ENCODE measurements around the gene DIPK2B. TPM values are rescaled to one million over a fixed set of nuclear protein-coding genes. Genes with fewer than 3 reads are reported as not detected.

The DIPK2B gene
- total RNA-seq, 1 experiment from 2014 or later, result not detected

DNA sequence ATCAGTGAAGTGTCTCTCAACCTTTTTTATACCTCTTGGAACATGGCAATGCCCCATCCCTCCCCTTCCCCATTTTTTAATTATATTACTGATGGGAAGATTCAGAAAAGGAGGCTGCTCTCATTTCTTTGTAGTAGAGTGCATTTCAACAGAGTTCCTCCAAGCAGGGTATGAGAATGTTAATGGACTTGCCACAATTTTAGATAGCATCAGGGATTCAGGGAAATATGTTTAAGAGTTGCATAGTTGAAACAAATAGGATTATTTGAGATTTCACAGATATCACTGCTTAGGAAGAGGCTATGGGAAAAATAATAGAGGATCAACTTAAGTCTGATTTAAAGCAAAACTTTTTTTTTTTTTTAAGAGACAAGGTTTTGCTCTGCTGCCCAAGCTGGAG, 46.2 kb downstream of the DIPK2B start:
- CTCF ChIA-PET, result interaction anchor here (0.7 kb wide), 1 partner anchor 179 kb away, joined by 3 read pairs; no protein-coding TSS in a partner anchor
- BruUV-seq (replicated peaks), result no TSS peak
- TF ChIP-seq, protein P1, sequence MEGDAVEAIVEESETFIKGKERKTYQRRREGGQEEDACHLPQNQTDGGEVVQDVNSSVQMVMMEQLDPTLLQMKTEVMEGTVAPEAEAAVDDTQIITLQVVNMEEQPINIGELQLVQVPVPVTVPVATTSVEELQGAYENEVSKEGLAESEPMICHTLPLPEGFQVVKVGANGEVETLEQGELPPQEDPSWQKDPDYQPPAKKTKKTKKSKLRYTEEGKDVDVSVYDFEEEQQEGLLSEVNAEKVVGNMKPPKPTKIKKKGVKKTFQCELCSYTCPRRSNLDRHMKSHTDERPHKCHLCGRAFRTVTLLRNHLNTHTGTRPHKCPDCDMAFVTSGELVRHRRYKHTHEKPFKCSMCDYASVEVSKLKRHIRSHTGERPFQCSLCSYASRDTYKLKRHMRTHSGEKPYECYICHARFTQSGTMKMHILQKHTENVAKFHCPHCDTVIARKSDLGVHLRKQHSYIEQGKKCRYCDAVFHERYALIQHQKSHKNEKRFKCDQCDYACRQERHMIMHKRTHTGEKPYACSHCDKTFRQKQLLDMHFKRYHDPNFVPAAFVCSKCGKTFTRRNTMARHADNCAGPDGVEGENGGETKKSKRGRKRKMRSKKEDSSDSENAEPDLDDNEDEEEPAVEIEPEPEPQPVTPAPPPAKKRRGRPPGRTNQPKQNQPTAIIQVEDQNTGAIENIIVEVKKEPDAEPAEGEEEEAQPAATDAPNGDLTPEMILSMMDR (IDR thresholded peaks at IDR 0.05; ENCODE audit: unreplicated experiment), result no peak
- Mint-ChIP-seq H3K27ac (ENCODE audit: unreplicated experiment) (no peak overlapping the region), H3K4me3 (ENCODE audit: low read depth, unreplicated experiment) (no peak overlapping the region), H3K4me1 (ENCODE audit: low read depth, unreplicated experiment) (no peaks in the 10 kb centered on the region), H3K27me3 (ENCODE audit: unreplicated experiment) (peaks cover 26% of the 10 kb centered on the region), H3K36me3 (ENCODE audit: insufficient read depth, unreplicated experiment) (no peaks in the 10 kb centered on the region), H3K9me3 (ENCODE audit: low read depth, unreplicated experiment) (no peaks in the 10 kb centered on the region)
- no peak for DNase-seq
- intact Hi-C loops (cut with micrococcal nuclease; ENCODE audit: unreplicated experiment), result no loop called here

DNA sequence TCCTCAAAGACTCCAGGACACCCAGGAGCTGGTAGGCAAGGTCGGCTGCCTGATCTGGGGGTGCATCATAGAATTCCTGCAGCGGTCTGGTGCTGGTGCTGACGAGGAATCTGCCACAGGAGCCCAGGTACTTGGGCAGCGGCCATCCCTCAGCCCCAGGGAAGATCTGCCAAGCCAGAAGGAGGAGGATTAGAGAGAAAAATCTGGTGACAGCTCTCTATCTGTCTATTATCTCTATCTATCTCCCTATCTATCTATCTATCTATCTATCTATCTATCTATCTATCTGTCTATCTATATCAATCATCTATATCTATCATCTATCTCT, 46.7 kb downstream of the DIPK2B start:
- TF ChIP-seq, protein P1 (IDR thresholded peaks at IDR 0.05; ENCODE audit: unreplicated experiment), result no peak
- CTCF ChIA-PET, result no interaction called here
- Mint-ChIP-seq H3K27me3 (ENCODE audit: unreplicated experiment) (peaks cover 26% of the 10 kb centered on the region), H3K27ac (ENCODE audit: unreplicated experiment) (no peak overlapping the region), H3K36me3 (ENCODE audit: insufficient read depth, unreplicated experiment) (no peaks in the 10 kb centered on the region), H3K9me3 (ENCODE audit: low read depth, unreplicated experiment) (no peaks in the 10 kb centered on the region), H3K4me1 (ENCODE audit: low read depth, unreplicated experiment) (no peaks in the 10 kb centered on the region), H3K4me3 (ENCODE audit: low read depth, unreplicated experiment) (no peak overlapping the region)
- BruUV-seq (replicated peaks), result no TSS peak
- intact Hi-C loops (cut with micrococcal nuclease; ENCODE audit: unreplicated experiment), result no loop called here
- DNase-seq, result no peak
